Measurements from ENCODE around the gene C19orf25.

DNA sequence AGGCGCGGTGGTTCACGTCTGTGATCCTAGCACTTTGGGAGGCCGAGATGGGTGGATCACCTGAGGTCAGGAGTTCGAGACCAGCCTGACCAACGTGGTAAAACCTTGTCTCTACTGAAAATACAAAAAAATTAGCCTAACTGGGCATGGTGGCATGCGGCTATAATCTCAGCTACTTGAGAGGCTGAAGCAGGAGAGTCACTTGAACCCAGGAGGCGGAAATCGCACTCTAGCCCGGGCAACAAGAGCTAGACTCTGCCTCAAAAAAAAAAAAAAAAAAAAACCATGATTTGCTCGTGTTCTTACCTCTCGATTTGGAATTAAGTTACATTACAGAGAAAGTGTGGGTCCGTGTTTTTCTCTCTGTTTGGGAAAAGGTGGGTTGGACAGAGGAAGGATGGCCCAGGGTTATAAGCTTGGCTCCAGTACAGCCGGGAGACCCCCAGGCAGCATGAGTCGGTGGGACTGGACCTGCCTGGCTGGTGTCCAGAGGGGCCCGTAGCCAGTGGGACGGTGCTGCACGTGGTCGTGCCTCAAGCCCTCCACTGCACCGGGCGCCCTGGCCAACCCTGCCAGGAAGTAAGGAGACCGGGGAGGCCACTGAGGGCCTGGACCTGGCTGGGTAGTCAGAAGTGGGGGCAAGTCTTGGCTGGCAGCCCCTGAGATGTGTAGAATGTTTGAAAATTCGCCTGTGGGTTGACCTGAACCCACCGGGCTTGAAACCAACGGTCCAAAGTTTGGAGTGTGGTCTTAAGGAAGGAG lies 37.2 kb downstream of the C19orf25 start:
- TF ChIP-seq POLR2AphosphoS5 (IDR thresholded peaks at IDR 0.05; ENCODE audit: low read depth, low read length): no peak; the same call in 1 of the 2 replicates
- no peak for TF ChIP-seq TAF1 (IDR thresholded peaks at IDR 0.05; ENCODE audit: low read depth, low read length)
- peak; percentile 54 for TF ChIP-seq POLR2A (IDR thresholded peaks at IDR 0.05; ENCODE audit: low read depth, low read length)
- no peak for TF ChIP-seq SPI1 (IDR thresholded peaks at IDR 0.05; ENCODE audit: low read depth, low read length)
- no peak for TF ChIP-seq POU2F2 (IDR thresholded peaks at IDR 0.05; ENCODE audit: low read depth, low read length)
